Medulla oblongata (tissue), 1 donor: ENCODE measurements around the gene ZDHHC12.
"Not testable (repeated sequence)": the region's sequence is repeated elsewhere in the genome, so short reads cannot be mapped to it uniquely, and the experiment has no call there.

Source experiments
- DNase-seq: peaks from one replicate; pipeline ENCODE4 v3.0.0-alpha.2; 2015; ENCODE audit errors: extremely low spot score

The ZDHHC12 gene

DNA sequence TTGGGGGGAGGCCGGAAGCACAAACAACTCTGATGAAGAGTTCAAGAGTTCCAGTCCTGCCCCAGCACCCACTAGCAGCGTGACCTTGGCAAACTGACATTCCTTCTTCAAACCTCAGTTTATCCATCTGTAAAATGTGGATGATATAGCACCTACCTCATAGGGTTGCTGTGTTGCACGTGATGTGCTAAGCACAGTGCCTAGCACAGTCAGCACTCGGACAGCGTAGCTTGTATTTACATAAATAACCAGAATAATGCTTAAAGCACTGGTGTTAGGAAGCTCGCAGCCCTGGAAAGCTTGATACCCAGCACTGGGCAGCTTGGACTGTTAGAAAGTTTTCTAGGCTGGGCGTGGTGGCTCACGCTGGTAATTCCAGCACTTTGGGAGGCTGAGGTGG is 16.5 kb downstream of the ZDHHC12 start:
- no peak for DNase-seq

DNA sequence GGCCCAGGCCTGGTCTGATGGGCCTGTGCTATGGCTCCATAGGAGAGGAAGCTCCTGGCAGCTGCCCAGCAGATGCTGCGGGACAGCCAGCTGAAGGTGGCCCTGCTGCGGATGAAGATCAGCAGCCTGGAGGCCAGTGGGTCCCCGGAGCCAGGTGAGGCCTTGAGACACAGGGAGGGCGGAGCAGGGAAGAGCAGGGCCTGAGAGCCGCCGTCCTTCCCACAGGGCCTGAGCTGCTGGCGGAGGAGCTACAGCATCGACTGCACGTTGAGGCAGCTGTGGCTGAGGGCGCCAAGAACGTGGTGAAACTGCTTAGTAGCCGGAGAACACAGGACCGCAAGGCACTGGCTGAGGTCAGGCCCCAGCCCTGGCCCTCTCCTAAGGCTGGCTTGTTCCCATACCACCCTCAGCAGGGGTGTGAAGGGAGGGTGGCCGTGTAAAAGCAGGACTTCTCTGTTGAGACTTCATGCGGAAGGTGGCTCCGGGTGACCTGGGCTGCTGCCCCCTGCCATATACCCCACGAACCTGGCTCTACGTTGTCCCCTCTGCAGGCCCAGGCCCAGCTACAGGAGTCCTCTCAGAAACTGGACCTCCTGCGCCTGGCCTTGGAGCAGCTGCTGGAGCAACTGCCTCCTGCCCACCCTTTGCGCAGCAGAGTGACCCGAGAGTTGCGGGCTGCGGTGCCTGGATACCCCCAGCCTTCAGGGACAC is 17.1 kb downstream of the ZDHHC12 start:
- DNase-seq = no peak

GRCh38 chr9:128706045-128706444 is 17.9 kb downstream of the ZDHHC12 start:
- DNase-seq = no peak

DNA sequence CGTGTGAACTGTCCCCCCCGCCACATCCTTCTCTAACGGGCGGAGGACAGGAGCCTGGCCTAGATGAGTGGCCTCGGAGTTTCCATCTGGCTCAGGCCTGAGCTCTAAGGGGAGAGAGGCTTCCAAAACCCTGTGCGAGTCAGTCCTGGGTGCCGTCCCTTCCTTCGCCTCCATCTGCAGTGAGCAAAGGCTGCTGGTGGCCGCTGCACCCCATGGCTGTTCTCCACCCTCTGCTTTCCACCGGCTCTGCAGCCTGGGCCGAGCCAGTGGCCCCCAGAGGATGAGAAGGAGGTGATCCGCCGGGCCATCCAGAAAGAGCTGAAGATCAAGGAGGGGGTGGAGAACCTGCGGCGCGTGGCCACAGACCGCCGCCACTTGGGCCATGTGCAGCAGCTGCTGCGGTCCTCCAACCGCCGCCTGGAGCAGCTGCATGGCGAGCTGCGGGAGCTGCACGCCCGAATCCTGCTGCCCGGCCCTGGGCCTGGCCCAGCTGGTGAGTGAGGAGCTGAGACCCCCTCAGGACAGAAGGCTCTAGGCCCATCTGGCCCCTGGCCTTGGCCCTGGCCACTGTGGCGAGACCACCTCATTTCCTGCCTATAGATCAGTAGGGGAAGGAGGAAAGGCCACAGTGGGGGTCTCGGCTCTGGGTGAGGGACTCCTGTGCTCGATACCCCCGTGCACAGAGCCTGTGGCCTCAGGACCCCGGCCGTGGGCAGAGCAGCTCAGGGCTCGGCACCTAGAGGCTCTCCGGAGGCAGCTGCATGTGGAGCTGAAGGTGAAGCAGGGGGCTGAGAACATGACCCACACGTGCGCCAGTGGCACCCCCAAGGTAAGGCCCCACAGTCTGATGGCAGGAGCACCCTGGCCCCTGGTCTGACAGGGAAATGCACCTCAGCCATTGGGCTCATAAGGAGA is 18.6 kb downstream of the ZDHHC12 start:
- no peak for DNase-seq

DNA sequence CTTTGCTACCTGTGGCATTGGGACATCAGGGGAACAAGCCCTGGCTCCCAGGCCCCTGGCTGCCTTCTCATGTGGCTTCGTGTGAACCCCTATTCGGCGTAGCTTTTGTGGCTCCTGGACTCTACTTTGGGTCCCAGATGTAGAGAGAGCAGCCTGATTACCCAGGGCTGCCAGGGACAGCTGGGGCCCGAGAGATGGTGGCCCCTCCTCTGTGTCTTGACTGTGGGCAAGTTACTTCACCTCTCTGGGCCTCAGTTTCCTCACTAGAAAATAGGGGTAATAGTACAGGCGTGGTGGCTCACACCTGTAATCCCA is 19.6 kb downstream of the ZDHHC12 start:
- DNase-seq = no peak

- no peak for DNase-seq
Observed at GRCh38 chr9:128703616-128704355, 20.1 kb downstream of the ZDHHC12 start.

- no peak for DNase-seq
Observed at GRCh38 chr9:128702949-128703615, 20.8 kb downstream of the ZDHHC12 start.

DNA sequence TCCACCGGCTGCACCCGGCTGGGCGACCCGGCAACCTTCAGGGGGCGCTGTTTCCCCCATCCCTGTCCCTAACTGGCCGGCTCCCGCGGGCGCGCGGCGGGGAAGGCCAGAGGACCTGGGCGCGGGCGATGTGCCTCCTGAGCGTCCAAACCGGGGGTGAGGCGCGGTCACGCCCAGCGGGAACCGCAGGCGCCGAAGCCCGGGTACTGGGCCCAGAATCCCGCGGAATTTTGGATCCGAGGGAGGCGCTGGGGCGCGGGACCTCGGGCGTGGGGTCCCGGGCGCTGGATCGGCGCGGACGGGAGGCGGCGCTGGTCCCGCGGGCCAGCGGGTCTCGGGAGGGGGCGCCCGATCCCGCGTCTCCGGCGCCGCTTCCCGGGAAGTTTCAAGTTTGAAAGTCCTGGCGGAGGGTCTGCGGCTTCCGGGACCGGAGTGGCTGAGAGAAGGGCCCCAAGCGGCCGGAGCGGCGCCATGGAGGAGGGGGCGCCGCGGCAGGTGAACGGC is 21.4 kb downstream of the ZDHHC12 start, which contains the start of gene PKN3:
TSS of gene PKN3 (plus strand) at position 59 of the 504 bp plus-strand sequence. CDS start at position 472, 413 bp downstream.
- DNase-seq = peak; percentile 81

GRCh38 chr9:128701227-128701854 is 22.6 kb downstream of the ZDHHC12 start:
- no peak for DNase-seq

- not testable (repeated sequence) for DNase-seq
Observed at GRCh38 chr9:128699096-128699795, 24.7 kb downstream of the ZDHHC12 start.

DNA sequence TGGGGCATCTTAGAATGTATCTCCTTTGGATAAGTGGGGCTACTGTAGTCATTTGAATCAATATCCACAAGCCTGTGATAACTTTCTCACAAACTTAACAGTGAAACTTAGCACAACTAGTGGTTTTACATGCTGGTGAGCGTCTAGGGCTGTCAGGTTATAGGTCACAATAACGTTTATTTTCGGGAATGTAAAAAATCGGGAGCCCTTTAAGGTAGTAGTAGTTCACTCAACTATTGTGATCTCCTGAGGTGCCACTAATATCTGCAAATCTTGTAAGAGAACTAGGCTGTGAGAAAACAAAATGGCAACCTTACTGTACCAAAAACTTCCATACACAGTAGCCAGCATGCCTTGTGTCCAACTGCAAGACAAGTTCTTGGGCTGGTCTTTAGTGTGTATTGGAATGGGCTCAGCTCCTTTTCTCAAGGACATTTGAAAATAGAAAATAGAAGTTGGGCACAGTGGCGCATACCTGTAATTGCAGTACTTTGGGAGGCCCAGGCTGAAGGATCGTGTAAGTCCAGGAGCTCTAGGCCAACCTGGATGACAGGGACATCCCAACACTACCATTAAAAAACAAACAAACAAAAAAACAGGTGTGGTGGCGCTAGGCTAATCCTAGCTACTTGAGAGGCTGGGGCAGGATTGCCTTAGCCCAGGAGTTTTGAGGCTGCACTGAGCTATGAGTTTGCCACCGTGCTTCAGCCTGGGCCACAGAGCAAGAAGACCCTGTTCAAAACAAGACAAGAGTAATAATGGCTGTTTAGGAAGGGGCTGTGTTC is 26.8 kb downstream of the ZDHHC12 start:
- no peak for DNase-seq

DNA sequence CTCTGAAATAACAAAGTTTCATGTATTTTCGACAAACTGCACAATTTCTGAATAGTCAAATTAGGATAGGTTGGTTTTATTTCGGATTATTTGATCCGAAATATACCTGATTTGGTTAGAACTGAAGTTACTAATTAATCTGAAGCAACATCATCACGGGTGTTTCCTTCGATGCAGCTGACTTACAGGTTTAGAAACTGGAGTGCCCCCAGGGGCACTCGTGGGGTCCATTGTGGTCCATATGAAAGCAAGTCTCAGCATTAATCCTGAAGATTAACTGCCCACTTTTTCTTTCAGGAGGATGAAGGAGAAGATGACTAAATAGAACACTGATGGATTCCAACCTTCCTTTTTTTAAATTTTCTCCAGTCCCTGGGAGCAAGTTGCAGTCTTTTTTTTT is 29.6 kb downstream of the ZDHHC12 start:
- DNase-seq = no peak

DNA sequence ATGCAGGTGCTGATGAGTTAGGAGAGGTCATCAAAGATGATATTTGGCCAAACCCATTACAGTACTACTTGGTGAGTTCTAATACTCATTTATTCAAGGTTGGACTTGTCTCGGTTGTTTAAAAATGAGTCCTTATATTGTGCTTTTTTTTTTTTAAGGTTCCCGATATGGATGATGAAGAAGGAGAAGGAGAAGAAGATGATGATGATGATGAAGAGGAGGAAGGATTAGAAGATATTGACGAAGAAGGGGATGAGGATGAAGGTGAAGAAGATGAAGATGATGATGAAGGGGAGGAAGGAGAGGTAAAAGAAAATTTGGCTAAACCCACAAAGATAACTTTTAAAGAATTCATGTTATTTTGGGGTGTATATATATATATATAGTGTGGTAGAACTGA is 30.2 kb downstream of the ZDHHC12 start:
- not testable (repeated sequence) for DNase-seq

DNA sequence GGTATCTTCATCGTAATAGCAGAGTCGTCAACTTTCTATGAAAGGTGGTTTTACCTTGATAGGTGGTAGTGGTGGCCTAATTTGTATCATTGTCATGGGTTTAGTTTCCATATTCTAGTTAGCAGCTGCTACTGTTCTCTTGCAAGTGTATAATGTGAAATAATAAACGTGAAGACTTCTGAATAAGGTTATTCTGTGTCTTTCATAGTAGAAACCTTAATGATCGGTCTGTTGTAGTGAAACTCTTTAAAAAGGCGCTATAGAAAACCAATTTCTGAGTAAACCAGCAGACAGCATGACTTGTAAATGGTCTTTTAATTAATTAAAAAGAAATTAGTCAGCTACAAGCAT is 33.3 kb downstream of the ZDHHC12 start:
- no peak for DNase-seq

DNA sequence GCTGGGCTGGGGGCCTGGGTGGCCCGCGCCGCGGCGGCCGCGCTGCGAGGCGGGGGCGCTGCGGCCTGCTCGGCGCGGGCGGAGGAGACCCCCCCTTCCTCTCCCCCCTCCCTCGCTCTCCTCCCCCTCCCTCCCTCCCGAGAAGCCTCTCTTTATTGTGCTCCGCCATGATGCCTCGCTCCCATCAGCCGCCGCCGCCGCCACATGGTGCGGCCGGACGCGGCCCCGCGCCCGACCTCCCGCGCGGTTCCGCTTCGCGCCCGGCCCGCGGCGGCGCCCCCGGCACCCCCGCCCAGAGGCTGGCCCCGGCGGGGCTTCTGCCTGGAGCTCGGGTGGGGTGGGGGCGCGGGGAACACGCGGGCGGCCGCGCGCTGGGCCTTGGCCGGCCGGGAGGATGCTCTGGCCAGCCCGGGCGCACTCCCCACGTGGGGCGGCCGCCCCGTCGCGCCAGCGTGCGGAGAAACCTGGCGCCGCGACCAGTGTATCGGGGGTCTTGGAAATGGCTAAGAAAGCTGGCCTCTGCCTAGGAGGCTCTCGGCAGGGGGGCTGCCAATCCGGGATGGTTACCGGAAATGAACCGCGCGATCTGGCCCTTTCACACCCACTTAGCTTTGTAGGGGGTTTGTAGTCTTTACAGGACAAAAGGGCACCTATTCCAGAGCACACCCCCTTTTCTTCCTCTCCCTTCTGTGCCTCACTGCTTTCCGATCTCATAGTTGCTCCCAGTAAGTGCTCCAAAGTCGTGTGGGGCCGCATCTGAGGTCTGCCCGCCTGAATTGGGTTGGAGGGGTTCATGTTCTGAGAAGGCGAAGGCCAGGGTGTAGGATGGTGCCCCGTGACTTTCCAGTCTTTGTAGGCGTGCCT is 33.9 kb downstream of the ZDHHC12 start:
- DNase-seq = peak; percentile 51

DNA sequence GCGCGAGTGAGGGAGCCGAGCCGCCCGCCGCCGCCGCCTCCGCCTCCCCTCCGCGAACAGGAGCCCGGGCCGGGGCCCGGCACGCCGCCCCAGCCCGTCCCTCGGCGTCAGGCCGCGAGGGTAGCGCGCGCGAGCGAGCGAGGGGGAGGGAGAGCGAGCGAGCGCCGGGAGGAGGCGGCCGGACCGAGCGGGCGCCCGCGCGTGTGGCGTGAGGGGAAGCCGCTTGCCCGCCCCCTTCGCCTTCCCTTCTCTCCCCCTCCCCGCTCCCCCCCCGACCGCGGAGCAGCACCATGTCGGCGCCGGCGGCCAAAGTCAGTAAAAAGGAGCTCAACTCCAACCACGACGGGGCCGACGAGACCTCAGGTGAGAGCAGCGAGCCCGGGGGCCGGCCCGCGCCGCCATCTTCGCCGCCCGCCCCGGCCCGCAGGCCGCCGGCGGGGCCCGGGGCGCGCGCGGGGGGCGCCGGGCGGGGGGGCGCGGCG is 34.6 kb downstream of the ZDHHC12 start:
- DNase-seq = peak; percentile 36

- peak; percentile 94 for DNase-seq
Observed at GRCh38 chr9:128688501-128689292, 35.2 kb downstream of the ZDHHC12 start, which contains the start of gene SET. SET (plus strand) TSS chr9:128689222; CDS start chr9:128689583, 361 bp downstream.

DNA sequence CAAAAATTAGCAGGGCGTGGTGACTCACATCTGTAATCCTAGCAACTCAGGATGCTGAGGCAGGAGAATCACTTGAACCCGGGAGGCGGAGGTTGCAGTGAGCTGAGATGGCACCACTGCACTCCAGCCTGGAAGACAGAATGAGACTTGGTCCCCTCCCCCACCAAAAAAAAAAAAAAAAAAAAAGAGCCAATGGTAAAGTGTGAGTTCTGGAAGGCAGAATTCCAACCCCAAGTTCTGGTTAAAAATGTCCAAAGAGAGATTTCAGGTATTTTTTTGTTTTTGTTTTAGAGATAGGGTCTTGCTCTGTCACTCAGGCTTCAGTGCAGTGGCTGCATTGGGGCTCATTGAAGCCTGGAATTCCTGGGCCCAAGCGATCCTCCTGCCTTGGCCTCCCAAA is 36.5 kb downstream of the ZDHHC12 start:
- DNase-seq = no peak
